H1 (cell line): Measurements from ENCODE around the gene NUMB. TPM values are rescaled to one million over a fixed set of nuclear protein-coding genes. Genes with fewer than 3 reads are reported as not detected.

Source experiments
- BACH1 ChIP-seq: IDR thresholded peaks from 2 replicates; pipeline ENCODE4 v1.6.1; 2012; ENCODE audit warnings: low read length, improper control_type of control experiment
- CBX8 ChIP-seq: fragments of 300-800, 300-1000 bp; sonication (generic); IDR thresholded peaks from 2 replicates; pipeline ENCODE4 v1.7.1; 2016; ENCODE audit warnings: low read depth, low read length, borderline replicate concordance
- RFX5 ChIP-seq: IDR thresholded peaks from 2 replicates; pipeline ENCODE4 v1.6.1; 2011; ENCODE audit warnings: low read depth, low read length, improper control_type of control experiment, borderline replicate concordance
- SIRT6 ChIP-seq: IDR thresholded peaks from one replicate; pipeline ENCODE4 v1.7.1; 2012; ENCODE audit warnings: low read length, inconsistent platforms
- polyA plus RNA-seq, 7 experiments: library from polyadenylated mRNA; depleted of rRNA in 3 of 7; stranded (reverse) in 5 of 7; unstranded in 2 of 7; fragments of >200 nt in 5 of 7; fragments of 200-250 nt in 2 of 7; gene quantifications; 1 replicate in 5 of 7; 2 replicates in 1 of 7; 4 replicates in 1 of 7; pipeline versions ENCODE4 v1.2.1 to v1.2.3, GENCODE V29; 2011 to 2013; ENCODE audit warnings: missing spikeins in 2 of 7, mixed read lengths in 2 of 7
- total RNA-seq: library from RNA; stranded (reverse); fragmentation: NEBNext Ultra II Directional; extraction: Animal tissue kit (Norgen Biotek cat#: 25700); gene quantifications from 2 replicates; pipeline ENCODE4 v1.2.1, GENCODE V29; 2021

The NUMB gene
- total and polyA plus RNA-seq, 2 of the 8 experiments (the other 6 are each of a cell fraction or from before 2014, with no cell fraction given): 54.3 to 78.1 TPM

DNA sequence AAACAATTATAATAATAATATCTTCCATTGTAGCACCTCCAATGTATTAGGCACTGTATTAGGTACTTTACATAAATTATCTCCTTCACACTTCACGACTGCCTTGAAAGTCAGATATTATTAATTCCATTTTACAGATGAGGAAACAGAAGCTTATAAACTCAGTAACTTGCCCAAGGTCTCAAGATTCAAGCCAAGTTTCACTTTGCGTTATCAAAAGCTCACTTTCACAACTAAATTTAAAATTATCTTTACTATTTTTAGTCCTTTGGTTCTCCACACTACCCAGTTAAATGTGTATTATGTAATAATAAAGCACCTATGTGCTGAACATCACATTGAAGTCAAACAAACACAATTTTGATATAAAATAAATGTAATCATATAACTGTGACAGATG, 55.8 kb downstream of the NUMB start (continued):
- TF ChIP-seq SIRT6 (no peak), RFX5 (no peak), BACH1 (no peak), CBX8 (no peak)
